GM19324 (cell line): ENCODE data around the gene NUDT14.

ENCODE experiments used
- ATAC-seq: cut with Tn5 transposase; IDR thresholded peaks from one replicate; pipeline ENCODE4 v1.9.1; 2021; ENCODE audit warnings: mild to moderate bottlenecking, moderate library complexity; ENCODE audit not compliant: unreplicated experiment, low FRiP score

The NUDT14 gene

DNA sequence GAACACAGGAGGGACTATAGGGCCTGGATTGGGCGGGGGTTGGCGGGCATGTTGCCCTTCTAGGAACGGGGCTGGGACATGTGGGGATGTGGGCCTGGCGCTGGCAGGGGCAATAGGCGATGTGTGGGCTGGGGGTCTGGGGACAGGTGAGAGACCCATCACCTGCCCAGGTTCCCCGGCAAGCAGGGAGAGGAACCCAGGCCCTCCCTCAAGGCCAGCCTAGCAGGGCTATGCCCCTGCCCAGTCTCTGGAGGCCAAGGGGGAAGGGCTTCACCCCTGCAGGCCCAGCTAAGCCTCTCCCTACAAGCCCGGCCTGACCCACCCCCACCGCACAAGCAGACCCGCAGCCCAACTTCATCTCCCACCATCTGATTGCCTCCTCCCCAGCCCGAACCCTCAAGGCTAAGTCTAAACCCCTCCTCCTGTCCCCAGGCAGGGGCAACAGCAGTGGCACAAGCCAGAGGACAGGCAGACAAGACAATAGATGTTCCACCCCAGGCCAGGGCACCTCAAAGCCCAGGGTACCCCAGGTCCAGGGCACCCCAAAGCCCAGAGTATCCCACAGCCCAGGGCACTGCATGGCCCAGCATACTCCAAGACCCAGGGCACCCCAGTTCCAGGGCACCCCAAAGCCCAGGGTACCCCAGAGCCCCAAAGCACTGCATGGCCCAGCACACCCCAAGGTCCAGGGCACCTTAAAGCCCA is 19.0 kb downstream of the NUDT14 start:
- no peak for ATAC-seq

- ATAC-seq: no peak
Observed at GRCh38 chr14:105161309-105161708, 19.8 kb downstream of the NUDT14 start.

DNA sequence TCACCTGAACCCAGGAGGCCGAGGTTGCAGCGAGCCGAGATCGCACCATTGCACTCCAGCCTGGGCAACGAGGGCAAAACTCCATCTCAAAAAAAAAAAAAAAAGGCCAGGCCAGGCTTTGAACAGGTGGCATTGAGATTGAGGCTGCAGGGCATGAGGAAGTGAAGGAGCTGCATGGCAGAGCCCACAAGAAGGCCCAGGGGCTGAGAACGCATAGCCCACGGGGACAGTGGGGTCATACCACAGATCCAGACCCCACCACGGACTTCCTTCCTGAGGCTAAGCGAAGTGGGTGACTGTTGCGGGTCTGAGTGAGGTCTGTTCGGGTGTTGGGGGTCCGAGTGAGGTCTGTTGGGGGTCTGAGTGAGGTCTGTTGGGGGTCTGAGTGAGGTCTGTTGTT is 20.3 kb downstream of the NUDT14 start:
- ATAC-seq: no peak

DNA sequence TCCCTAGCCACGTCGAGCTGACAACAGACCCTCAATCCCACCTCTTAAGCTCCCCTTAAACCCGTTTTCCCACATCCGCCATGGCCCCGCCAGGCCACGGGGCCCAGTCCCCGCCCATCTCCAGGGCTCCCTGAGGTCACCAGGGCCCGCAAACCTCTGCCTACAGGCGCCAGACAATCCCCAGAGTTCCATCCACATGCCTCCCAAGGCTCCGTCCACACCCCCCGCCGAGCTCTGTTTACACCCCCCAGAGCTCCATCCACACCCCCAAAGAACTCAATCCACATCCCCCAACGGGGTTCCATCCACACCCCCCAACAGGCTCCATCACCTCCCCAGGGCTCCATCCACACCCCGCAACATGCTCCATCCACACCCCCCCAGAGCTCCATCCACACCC is 21.8 kb downstream of the NUDT14 start:
- ATAC-seq: no peak

GRCh38 chr14:105158794-105159193 is 22.3 kb downstream of the NUDT14 start:
- no peak for ATAC-seq

GRCh38 chr14:105157872-105158271 is 23.2 kb downstream of the NUDT14 start:
- no peak for ATAC-seq

DNA sequence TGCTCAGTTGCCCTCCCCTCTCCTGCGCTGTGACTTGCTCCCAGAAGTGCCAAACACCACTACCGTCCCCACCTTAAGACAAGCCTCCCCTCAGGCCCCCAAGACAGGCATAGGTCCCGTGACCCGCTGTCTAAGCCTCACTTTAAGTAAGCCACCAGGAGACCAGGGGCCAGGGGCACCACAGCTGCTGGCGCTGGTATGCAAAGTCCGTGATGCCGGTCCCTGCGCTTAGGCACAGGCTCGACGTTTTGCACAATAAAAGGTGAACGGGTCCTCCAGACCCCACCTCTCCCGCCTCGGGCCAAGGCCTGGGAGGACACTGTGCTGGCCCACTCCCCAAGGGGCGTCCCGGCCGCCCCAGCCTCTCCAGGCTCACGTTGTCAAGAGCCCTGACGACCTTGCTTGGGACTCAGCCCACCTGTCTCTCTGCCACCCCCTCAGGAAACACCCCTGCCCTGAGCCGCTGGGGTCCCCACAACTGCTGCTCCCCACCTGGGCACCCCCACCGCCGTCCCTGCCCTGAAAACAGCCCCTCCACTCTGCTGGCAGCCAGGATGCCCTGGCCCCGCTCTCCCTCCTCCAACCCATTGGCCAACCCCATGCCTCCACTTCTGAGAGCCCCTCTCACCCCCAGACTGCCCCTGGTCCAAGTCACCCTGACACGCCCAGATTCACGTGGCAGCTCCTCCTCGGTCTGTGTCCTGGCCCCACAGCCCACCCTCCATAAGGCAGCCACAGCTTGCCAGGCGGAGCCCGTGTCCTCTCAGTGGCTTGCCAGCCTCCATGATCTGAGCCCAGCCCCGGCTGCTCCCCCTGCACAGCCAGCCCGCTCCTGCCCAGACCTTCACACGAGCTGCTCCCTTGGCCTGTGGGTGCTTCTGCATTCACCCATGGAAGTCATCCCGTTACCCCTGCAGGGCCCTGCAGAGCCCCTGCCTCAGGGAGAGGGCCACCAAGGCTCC is 24.4 kb downstream of the NUDT14 start:
- no peak for ATAC-seq

DNA sequence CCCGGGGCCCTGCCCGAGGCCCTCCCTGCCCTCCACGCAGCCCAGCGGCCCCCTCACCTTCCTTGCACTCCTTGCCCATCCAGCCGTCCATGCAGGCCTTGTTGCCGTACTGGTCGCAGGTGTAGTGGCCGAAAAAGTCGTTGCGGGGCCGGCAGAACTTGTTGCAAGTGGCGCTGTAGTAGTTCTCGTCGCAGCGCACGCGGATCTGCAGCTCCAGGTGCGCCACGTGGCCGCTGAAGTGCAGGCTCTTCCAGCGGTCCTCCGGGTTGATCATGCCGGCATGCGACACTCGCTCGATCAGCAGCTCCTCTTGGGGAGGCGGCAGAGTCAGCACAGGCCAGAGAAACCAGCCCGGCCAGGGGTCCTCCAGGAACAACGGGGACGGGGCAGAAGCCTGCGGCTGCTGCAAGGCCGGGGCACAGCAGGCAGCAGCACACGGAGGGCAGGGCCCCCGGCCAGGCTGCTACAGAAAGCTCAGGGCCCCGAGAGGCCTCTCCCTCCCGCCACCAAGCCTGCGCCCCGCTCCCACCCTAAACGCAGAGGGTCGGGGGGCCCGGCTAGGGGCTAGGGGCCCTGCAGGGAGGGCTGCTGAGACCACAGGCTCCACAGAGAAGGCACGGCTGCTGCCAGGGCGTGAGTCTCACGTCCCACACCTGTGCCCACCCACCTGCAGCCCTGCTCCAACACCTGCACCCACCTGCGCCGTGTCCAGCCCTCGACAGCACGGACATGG is 25.3 kb downstream of the NUDT14 start:
- ATAC-seq: no peak

DNA sequence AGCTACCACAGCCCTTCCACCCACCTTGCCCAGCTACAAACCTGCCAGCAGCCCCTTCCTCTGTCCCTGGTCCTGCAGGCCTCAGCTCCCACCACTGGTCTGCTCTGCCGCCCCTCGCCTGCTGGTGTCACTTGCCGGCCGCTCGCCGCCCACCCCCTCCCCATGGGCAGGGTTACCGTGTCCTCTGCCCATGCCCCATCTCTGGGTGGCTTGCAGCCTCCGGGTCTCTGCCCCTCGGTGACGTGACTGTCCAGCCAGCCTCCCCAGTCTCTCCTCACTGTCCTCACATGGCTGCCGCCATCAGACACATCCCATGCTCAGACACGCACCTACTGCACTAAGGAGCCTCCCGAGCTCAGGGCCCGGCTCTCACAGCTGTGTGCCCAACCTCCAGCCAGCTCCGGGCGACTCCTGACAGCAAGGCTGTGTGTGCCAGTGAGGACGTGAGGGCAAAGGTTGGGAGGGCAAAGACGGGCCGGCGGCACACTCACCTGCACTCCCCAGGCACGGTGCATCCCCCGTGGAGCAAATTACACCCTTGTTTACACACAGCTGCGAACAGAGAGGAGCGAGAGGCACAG is 26.0 kb downstream of the NUDT14 start:
- ATAC-seq: no peak

GRCh38 chr14:105154476-105154871 is 26.6 kb downstream of the NUDT14 start:
- ATAC-seq: no peak

DNA sequence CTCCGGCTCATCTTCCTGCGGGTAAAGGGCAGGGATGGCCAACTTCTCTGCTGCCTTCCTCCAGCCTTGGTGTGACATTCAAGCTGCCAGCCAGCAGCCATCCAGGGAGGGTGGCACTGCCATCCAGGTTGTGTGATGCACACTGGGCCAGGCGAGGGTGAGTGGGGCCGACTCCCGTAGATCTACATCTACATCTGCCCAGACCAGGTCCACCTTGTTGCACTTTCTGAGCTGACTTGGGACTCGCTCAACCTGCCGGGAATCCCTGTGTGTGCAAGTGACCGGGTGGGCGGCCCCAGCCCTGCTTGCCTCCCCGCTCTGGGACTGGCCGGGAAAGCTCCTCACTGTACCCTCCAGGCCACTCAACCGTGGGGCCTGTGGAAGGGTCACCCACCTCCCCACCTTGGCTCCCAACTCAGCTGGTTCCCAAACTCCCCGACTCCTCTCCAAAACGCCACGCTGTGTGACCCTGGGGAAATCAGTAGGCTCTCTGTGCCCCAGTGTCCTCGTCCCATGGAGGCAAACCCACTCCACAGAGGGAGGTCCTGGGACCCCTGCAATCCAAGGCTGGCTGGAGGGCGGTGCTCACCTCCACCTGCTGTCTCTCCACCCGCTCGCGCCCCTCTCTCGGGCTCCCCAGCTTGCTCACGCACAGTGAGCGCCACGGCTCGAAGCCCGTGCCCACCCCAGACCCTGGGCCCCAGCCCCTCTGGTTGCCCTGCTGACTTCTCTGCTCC is 27.2 kb downstream of the NUDT14 start:
- ATAC-seq: no peak

DNA sequence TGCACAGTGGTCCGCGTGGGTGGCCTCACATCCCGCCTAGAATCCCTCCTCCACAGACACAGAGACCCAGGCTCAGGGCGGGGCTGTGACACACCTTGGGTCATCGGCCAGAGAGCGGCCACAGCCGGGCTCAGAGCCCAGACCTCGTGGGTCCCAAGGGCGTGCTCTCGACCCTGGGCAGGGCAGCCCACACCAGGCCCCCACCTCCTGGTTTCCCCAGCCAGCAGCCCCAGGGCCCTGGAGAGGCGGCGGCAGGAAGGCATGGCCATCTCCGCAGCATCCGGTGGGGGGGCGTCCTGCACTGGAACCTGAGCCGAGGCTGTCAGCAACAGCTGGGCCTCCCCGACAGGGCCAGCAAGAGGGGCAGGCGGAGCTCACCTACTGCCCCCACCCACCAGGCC is 27.8 kb downstream of the NUDT14 start:
- no peak for ATAC-seq

DNA sequence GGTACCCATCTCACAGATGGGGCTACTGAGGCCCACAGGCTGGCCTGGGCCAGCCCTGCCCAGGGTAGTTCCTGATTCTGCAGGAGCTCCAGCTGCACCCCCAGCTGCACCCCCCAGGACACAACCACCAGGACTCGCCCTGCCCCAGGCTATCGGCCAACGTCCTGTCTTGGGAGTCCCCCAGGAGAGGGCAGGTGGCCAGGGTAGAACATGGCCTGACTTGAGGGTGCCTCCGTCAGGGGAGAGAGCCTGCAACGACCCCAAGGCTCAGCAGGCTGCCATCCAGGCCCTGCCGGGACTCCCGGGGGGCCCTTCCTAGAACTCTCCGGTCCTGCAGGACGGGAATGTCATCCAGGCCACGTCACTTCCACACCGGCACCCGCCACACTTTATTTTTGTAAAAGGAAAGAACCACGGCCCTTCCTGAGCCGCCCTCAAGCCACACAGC is 28.3 kb downstream of the NUDT14 start:
- no peak for ATAC-seq

DNA sequence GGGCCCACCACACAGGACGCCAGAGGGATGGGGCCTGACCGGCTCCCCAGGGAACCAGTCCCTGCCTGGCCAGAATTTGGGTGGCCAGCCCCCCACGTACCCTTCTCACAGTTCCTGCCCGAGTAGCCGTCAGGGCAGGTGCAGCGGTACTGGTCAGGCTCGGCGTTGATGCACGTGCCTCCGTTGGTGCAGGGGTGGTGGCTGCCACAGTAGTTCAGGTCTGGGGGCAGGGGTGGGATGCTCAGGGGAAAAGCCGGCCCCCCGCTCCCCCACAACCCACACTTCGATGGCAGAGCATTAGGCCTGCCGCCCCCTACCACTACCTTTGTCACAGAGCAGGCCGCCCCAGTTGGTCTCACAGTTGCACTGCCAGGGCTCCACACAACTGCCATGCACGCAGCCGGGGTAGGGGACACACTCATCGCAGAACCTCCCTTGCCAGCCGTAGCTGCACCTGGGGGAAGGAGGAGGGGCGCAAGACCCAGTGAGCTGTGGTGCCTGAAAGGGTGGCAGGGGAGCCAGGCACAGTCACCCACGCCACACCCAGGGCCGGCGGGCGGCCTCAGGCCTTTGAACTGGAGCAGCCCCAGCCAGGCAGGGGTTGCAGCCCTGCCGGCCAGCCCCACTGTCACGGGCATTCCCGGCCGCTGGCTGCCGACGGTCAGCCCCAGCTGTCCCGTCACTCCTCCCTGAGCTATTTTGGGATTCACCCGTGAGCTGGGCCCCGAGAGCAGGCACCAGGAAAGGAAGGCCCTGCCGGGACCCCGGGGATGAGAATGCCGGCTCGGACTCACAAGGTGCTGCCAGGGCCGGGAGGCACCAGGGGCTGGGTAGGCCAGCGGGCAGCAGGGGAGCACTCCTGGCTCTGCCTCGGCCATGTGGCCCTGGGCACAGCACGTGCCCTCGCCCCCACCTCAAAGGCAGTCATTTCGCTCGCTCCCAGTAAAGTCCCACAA is 29.0 kb downstream of the NUDT14 start:
- ATAC-seq: no peak

DNA sequence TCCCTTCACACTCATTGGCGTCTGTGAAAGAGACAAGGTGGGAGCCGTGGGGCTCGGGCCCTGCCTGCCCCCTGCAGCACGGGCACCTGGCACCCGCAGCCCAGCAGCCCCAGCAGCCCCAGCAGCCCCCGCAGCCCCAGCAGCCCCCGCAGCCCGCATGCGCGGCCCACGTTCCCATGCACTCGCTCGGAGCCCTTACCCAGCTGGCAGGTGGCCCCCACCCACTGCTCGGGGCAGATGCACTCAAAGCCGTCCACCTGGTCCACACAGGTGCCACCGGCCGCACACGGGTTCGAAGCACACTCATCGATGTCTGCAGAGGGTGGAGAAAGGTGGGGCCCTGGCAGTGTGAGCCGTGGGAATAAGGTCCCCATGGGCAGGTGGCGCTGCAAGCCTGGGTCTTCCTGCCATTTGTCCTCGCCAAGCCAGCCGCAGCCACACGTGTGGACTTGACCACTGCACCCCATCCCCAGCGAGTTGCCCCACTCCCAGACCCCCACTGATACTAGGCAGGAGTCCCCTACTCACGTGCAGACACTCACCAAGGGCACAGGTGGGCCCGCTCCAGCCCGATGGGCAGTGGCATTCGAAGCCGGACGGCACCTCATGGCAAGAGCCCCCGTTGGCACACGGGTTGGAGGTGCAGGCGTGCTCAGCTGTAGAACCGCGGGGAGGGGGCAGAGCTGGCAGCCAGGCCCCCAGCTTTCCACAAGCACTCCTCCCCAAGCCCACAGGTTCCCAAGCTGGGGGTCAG is 29.9 kb downstream of the NUDT14 start:
- no peak for ATAC-seq

GRCh38 chr14:105150368-105151083 is 30.6 kb downstream of the NUDT14 start:
- ATAC-seq: no peak

DNA sequence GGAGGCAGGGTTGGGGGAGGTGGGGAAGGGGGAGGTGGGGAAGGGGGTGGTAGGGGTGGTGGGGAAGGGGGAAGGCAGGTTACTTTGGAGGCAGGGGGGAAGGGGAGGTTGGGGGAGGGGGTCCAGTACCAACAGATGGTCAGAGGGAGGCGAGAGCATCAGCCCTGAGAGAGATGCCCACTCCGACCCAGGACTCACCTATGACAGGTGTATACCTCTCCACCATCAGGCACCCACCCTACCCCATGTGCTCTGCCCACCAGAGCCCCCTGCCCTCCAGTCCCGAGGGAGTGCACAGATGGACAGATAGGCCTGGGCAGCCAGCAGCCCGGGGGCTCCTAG is 31.1 kb downstream of the NUDT14 start:
- no peak for ATAC-seq
